HS-27A (cell line): ENCODE data around the gene GALNT14.

Experiments used
- DNase-seq: peaks from one replicate; pipeline ENCODE4 v3.0.0-alpha.2; 2012; ENCODE audit warnings: low read depth, missing footprints

Gene GALNT14

GRCh38 chr2:31011587-31011986 is 126.7 kb downstream of the GALNT14 start:
- no peak for DNase-seq

- no peak for DNase-seq
Measured at GRCh38 chr2:31008561-31009114, 129.6 kb downstream of the GALNT14 start.

- no peak for DNase-seq
Measured at GRCh38 chr2:31004257-31004656, 134.0 kb downstream of the GALNT14 start.

GRCh38 chr2:31003749-31004148 is 134.5 kb downstream of the GALNT14 start:
- no peak for DNase-seq

GRCh38 chr2:31002537-31003150 is 135.6 kb downstream of the GALNT14 start:
- no peak for DNase-seq

GRCh38 chr2:31000970-31001369 is 137.3 kb downstream of the GALNT14 start:
- no peak for DNase-seq

GRCh38 chr2:30998672-30999071 is 139.6 kb downstream of the GALNT14 start:
- DNase-seq = no peak

GRCh38 chr2:30997979-30998378 is 140.3 kb downstream of the GALNT14 start:
- DNase-seq = no peak

- no peak for DNase-seq
Measured at GRCh38 chr2:30994227-30995056, 143.8 kb downstream of the GALNT14 start.

GRCh38 chr2:30992781-30993180 is 145.5 kb downstream of the GALNT14 start:
- DNase-seq = no peak

- no peak for DNase-seq
Measured at GRCh38 chr2:30990671-30991070, 147.6 kb downstream of the GALNT14 start.

GRCh38 chr2:30990176-30990575 is 148.1 kb downstream of the GALNT14 start:
- DNase-seq = no peak

GRCh38 chr2:30989746-30990145 is 148.5 kb downstream of the GALNT14 start:
- DNase-seq = no peak

GRCh38 chr2:30987566-30987965 is 150.7 kb downstream of the GALNT14 start:
- no peak for DNase-seq

GRCh38 chr2:30986231-30986580 is 152.0 kb downstream of the GALNT14 start:
- no peak for DNase-seq

- no peak for DNase-seq
Measured at GRCh38 chr2:30985493-30986230, 152.6 kb downstream of the GALNT14 start.

GRCh38 chr2:30984148-30984547 is 154.1 kb downstream of the GALNT14 start:
- no peak for DNase-seq

GRCh38 chr2:30981510-30981909 is 156.7 kb downstream of the GALNT14 start:
- no peak for DNase-seq

- DNase-seq = no peak
Measured at GRCh38 chr2:30981096-30981495, 157.1 kb downstream of the GALNT14 start.

- no peak for DNase-seq
Measured at GRCh38 chr2:30979822-30980245, 158.4 kb downstream of the GALNT14 start.

GRCh38 chr2:30978854-30979253 is 159.4 kb downstream of the GALNT14 start:
- DNase-seq = no peak

GRCh38 chr2:30978044-30978443 is 160.2 kb downstream of the GALNT14 start:
- DNase-seq = no peak

GRCh38 chr2:30975156-30975555 is 163.1 kb downstream of the GALNT14 start:
- no peak for DNase-seq
